GM12891 (cell line): ENCODE results near the gene FARP2.
A peak's percentile ranks its signal among the peaks of the same experiment; 100 is the strongest.

Experiments
- DNase-seq: peaks from one replicate; pipeline ENCODE4 v3.0.0; 2011; ENCODE audit warnings: low spot score; ENCODE audit not compliant: insufficient read length
- FAIRE-seq: peaks from 2 replicates; lab custom pipeline; 2011; peaks lifted over from hg19 to GRCh38; lab: Jason Lieb, UNC
- PAX5 ChIP-seq: IDR thresholded peaks from 2 replicates; pipeline ENCODE4 v1.6.1; 2011; ENCODE audit warnings: low read length, moderate library complexity, mild to moderate bottlenecking; ENCODE audit not compliant: insufficient read depth, severe bottlenecking
- POLR2A ChIP-seq: IDR thresholded peaks from 2 replicates; pipeline ENCODE4 v1.6.1; 2011; ENCODE audit warnings: low read depth, low read length, control low read depth
- POLR2AphosphoS5 ChIP-seq: IDR thresholded peaks from 2 replicates; pipeline ENCODE4 v1.6.1; 2011; ENCODE audit warnings: low read depth, low read length, control low read depth
- POU2F2 ChIP-seq: IDR thresholded peaks from 2 replicates; pipeline ENCODE4 v1.6.1; 2011; ENCODE audit warnings: low read depth, mild to moderate bottlenecking, control low read depth, low read length, moderate library complexity
- SPI1 ChIP-seq: IDR thresholded peaks from 2 replicates; pipeline ENCODE4 v1.6.1; 2011; ENCODE audit warnings: low read depth, low read length, control low read depth
- TAF1 ChIP-seq: IDR thresholded peaks from 2 replicates; pipeline ENCODE4 v1.6.1; 2011; ENCODE audit warnings: low read depth, low read length, control low read depth

The FARP2 gene

GRCh38 chr2:241349941-241350340 is 6.1 kb upstream of the FARP2 start:
- TF ChIP-seq POU2F2, result no peak
- TF ChIP-seq SPI1, result no peak
- no peak for TF ChIP-seq TAF1
- TF ChIP-seq PAX5, result no peak
- TF ChIP-seq POLR2AphosphoS5, result no peak
- TF ChIP-seq POLR2A, result no peak
- no peak for FAIRE-seq
- DNase-seq, result no peak

GRCh38 chr2:241350530-241350877 is 5.6 kb upstream of the FARP2 start:
- TF ChIP-seq PAX5, result no peak
- no peak for TF ChIP-seq POLR2AphosphoS5
- TF ChIP-seq TAF1, result no peak
- TF ChIP-seq SPI1, result no peak
- TF ChIP-seq POU2F2, result no peak
- TF ChIP-seq POLR2A, result no peak
- DNase-seq (no peak), FAIRE-seq (no peak)

GRCh38 chr2:241350878-241351639 is 5.0 kb upstream of the FARP2 start:
- no peak for TF ChIP-seq TAF1
- TF ChIP-seq POLR2A, result no peak
- no peak for TF ChIP-seq POLR2AphosphoS5
- no peak for TF ChIP-seq PAX5
- TF ChIP-seq POU2F2, result no peak
- TF ChIP-seq SPI1, result no peak
- no peak for FAIRE-seq

GRCh38 chr2:241351640-241352031 is 4.4 kb upstream of the FARP2 start:
- TF ChIP-seq POLR2A (no peak), POU2F2 (no peak), TAF1 (no peak)
- no peak for FAIRE-seq
- no peak for DNase-seq

More at GRCh38 chr2:241350878-241351639, 5.0 kb upstream of the FARP2 start:
- no peak for DNase-seq

GRCh38 chr2:241352227-241352626 is 3.9 kb upstream of the FARP2 start:
- DNase-seq (no peak), FAIRE-seq (no peak)
- TF ChIP-seq POLR2A, result no peak
- no peak for TF ChIP-seq POU2F2
- no peak for TF ChIP-seq TAF1
- no peak for TF ChIP-seq POLR2AphosphoS5
- no peak for TF ChIP-seq PAX5
- TF ChIP-seq SPI1, result no peak

- no peak for TF ChIP-seq POLR2AphosphoS5
- no peak for TF ChIP-seq SPI1
- TF ChIP-seq POLR2A, result 0 out of 2 replicates have a peak, but pooled peaks have one; percentile 1
- DNase-seq (no peak), FAIRE-seq (peak; percentile 80)
Observed at GRCh38 chr2:241354668-241355658, 1.1 kb upstream of the FARP2 start.

- FAIRE-seq (no peak), DNase-seq (no peak)
- TF ChIP-seq POLR2A (no peak), PAX5 (no peak), SPI1 (no peak), POLR2AphosphoS5 (no peak), POU2F2 (no peak), TAF1 (no peak)
Observed at GRCh38 chr2:241356871-241357260, 781 bp downstream of the FARP2 start.

- no peak for TF ChIP-seq POU2F2
- no peak for TF ChIP-seq TAF1
- no peak for TF ChIP-seq SPI1
- no peak for TF ChIP-seq POLR2AphosphoS5
- no peak for TF ChIP-seq POLR2A
- TF ChIP-seq PAX5, result no peak
- FAIRE-seq (no peak), DNase-seq (no peak)
Observed at GRCh38 chr2:241357531-241357930, 1.4 kb downstream of the FARP2 start.

- no peak for TF ChIP-seq POLR2AphosphoS5
- peak; percentile 63 for TF ChIP-seq SPI1
- no peak for TF ChIP-seq POU2F2
- no peak for TF ChIP-seq PAX5
- peak; percentile 78 for FAIRE-seq
- no peak for DNase-seq
Observed at GRCh38 chr2:241358470-241358869, 2.4 kb downstream of the FARP2 start.

- TF ChIP-seq PAX5, result no peak
- TF ChIP-seq TAF1, result no peak
- TF ChIP-seq POU2F2, result no peak
- no peak for TF ChIP-seq POLR2A
- DNase-seq (no peak), FAIRE-seq (no peak)
Observed at GRCh38 chr2:241359481-241360045, 3.5 kb downstream of the FARP2 start.
